Adipose tissue (tissue), 3 donors: Measurements from ENCODE around the gene CDS2. TPM values are rescaled to one million over a fixed set of nuclear protein-coding genes. Genes with fewer than 3 reads are reported as not detected.
A peak's percentile ranks its signal among the peaks of the same experiment; 100 is the strongest.

ENCODE experiments used
- H3K27ac ChIP-seq: one replicate; pipeline ENCODE4 v1.5.1; 2013; ENCODE audit warnings: low read depth, low read length
- WGBS, 3 donors: extraction: QIAGEN DNeasy Blood & Tissue Kit; methylation state at CpG; one replicate each; pipeline ENCODE4 v1.1.7; 2013; 5-methylcytosine and 5-hydroxymethylcytosine counted together
- polyA plus RNA-seq, 3 donors: library from polyadenylated mRNA; stranded (reverse); fragments of 200-250 nt; gene quantifications; one replicate each; pipeline ENCODE4 v1.2.3, GENCODE V29; 2013
- donor health status: healthy with polysubstance abuse.
- donor health status: Bipolar disorder and iron deficiency.
- donor health status: healthy.

CDS2 gene
- polyA plus RNA-seq, 3 donors = 7.1 to 14.8 (median 10.7) TPM

DNA sequence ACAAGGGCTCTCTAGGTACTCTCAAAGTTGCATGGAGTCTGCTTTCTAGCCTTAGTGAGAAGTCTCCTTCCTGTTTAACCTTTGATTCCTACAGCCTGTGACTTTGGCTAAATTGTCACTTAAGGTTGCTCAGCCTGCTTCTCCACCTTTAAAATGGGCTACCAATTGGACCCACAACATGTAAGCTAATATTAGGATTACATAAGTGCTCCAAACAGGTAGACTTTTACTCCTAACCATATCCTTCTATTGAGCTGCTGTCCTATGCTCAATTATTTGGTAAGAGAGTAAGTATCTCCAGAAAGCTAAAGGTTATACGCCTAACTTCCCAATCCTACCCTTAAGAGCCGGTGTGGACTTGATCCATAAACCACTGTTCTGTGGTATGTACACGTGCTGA, 9.9 kb upstream of the CDS2 start:
- WGBS, 3 donors = 51 to 86% (median 76%) methylated on average over 3 of the region's 3 CpGs
- no peak overlapping the region for H3K27ac ChIP-seq

- 6 to 13% (median 12%) methylated on average over 23 of the region's 23 CpGs for WGBS, 3 donors
- no peak overlapping the region for H3K27ac ChIP-seq
These were observed 8.3 kb upstream of the CDS2 start for GRCh38 chr20:5118220-5119142.

- WGBS, 3 donors = 0 to 1% (median 0%) methylated on average over 21 of the region's 21 CpGs
- H3K27ac ChIP-seq = no peak overlapping the region
These were observed 7.7 kb upstream of the CDS2 start for GRCh38 chr20:5119143-5119434.

DNA sequence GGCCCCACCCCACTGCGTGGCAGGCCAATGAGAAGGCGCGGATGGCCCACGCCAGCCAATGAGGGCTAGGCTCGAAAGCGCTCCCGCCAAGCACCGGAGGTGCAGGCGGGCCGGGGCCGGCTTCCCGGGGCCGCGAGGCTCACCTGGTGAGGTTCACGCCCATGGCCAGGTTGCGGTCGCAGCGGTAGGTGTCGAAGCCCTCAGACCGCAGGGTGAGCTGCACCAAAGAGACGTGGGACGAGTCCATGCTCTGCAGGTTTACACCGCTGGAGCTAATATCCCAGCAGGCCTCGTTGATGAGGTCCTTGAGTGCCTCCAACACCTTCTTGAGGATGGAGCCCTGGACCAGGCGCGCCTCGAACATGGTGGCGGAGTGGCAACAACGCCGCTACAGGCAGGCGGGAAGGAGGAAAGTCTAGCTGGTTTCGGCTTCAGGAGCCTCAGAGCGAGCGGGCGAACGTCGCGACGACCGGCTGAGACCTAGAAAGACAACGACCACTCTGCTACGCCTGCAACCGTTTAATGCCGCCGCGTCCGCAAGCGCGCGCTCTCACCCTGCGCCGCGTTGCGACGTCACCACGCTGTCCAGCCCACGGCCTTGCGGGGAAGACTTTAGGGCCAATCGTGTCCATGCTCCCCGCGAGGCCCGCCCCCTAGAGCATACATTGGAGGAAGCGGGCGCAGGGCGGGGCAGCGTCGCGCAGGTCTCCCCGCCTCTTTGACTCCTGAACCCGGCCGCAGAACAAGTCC, 7.2 kb upstream of the CDS2 start, which contains the start of gene PCNA:
TSS of gene PCNA (minus strand) at position 524 of the 750 bp plus-strand sequence. CDS start at position 364, 160 bp downstream.
- peak within 1 kb of the TSS; percentile 13 for H3K27ac ChIP-seq
- 0 to 1% (median 0%) methylated on average over 71 of the region's 71 CpGs for WGBS, 3 donors

DNA sequence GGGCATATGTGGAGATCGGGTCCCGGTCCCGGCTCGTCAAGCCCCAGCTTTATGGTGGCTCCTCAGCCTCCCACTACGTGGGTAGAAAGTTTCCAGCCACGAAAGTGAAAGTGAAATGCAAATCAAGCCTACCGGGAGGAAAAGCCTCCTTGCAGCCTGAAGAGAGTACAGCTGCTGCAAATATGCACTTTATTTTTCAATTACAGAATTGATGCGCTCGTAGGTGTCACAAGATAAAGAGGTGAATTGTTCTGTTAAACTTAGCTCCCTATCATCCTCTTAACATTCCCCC, 6.7 kb upstream of the CDS2 start:
- WGBS, 3 donors = 0% methylated on average over 9 of the region's 9 CpGs

GRCh38 chr20:5122873-5123260, 3.9 kb upstream of the CDS2 start:
- WGBS, 3 donors = 86 to 93% (median 88%) methylated on average over 1 of the region's 1 CpG
- no peak overlapping the region for H3K27ac ChIP-seq

More for the DNA sequence above, 6.7 kb upstream of the CDS2 start:
- no peak overlapping the region for H3K27ac ChIP-seq

DNA sequence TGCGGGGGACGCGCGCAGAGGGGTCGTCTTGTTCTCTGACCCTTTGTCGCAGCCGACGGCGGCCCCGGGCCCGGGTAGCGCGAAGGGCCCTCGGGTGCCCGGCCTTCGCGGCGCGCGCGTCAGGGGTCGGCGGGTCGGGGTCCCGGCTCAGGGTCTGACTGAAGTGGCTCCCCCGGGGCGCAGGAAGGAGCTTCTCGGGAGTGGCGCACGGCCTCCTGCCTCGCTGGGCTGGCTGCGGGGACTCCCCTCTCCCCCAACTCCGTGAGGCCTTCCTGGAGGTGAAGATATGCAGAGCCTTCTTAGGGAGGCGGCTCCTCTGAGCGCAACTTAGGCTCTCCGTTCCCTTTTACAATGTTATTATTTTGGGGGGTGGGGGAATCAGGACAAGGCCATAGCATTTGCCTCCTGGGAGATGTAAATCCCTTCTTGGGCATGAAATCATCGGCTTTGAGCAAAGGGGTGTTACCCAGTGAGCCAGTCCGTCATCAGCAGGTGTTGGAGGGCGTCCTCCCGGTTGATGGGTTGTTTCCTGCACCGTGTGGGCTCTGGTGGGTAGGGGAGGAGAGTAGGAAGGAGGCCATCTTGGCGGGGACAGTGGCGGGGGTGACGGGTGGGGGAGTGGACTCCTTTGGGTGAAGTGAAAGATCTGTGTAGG, 523 bp downstream of the CDS2 start:
- WGBS, 3 donors = 0 to 1% (median 0%) methylated on average over 44 of the region's 44 CpGs
- no peak overlapping the region for H3K27ac ChIP-seq

DNA sequence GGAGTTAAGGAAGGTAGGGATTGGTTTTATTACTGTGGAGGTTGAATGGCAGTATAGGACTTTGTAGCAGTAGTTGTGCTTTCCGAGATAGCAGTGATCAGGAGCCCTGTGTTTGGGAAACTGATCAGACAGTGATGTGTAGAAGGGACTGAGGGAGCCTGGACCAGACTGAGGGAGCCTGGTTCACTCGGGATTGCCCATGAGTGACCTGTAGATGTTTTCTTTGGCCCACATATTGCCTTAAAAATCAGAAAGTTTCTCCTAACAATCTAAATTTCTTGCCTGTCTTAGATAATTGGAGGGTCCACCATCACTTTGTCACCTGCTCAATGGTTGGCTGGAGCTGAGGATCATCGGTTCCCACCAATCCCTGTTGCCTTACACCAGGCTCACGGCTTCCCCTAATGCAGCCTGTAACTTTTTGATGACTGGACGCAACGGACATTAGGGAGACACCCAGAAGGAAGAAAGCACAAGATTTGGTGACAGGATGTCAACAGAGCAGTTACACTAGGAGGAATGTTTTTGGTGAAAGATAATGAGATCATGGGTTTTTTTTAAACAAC, 1.1 kb downstream of the CDS2 start:
- WGBS, 3 donors = 20 to 45% (median 26%) methylated on average over 6 of the region's 6 CpGs
- H3K27ac ChIP-seq = no peak overlapping the region

- WGBS, 3 donors = 63 to 69% (median 64%) methylated on average over 6 of the region's 6 CpGs
- H3K27ac ChIP-seq = no peak overlapping the region
These were observed 2.1 kb downstream of the CDS2 start for GRCh38 chr20:5128886-5129285.

GRCh38 chr20:5131502-5131901, 4.7 kb downstream of the CDS2 start:
- no peak overlapping the region for H3K27ac ChIP-seq
- 74 to 84% (median 79%) methylated on average over 5 of the region's 5 CpGs for WGBS, 3 donors

DNA sequence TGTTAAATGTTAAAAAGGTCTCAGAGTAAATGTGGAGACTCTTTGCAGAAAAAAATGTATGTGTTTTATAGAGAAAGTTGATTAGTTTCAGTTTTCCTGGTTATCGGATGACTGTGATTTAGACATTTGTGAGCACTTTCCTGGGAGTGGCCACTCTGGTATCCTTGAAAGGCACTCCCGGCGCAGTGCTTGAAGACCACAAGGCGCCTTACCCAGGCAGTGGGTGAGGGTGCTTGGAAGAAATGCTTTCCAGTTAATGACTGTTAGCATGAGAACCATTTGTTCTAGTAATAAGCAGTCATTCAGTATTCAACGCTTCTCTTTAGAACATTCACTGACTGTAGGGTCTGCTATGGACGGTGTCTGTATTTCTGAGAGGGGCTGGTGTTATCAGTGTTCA, 7.2 kb downstream of the CDS2 start:
- WGBS, 3 donors = 89 to 95% (median 91%) methylated on average over 6 of the region's 6 CpGs
- no peak overlapping the region for H3K27ac ChIP-seq

DNA sequence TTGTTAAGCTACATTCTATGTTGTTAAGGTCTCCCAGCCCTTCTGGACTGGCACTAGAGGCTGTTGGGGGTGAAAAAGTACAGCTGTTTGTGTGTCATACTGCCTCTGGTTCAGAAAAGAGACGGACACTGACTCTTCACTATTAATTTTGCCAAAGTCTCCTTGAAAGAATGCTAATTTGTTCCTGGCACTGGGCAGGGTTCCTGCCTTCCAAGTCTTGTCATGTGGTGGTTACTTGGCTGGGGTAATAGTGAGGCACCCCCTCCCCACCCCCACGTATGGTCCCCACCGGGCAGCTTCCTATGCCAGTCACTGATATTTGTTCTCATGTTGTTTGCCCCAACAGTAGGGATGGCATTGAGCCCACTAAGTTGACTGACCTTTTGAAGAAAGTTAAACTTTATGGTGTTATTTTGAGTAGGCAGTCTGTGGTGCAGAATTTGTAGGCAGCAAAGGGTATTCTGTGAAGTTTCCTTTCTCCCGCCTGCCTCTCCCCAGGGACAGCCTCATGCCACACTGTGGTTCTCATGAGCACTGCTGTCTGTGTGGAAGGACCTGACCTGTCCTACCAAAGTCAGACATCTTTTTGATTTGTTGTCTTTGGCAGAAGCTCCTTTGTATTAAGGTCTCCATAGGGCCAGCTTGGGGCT, 8.7 kb downstream of the CDS2 start:
- no peak overlapping the region for H3K27ac ChIP-seq
- WGBS, 3 donors = 44 to 67% (median 52%) methylated on average over 4 of the region's 4 CpGs

- no peak overlapping the region for H3K27ac ChIP-seq
- WGBS, 3 donors = 67 to 76% (median 71%) methylated on average over 4 of the region's 4 CpGs
These were observed 9.3 kb downstream of the CDS2 start for GRCh38 chr20:5136096-5136495.

- H3K27ac ChIP-seq = no peak overlapping the region
These were observed 13.4 kb downstream of the CDS2 start for GRCh38 chr20:5140195-5140594.

GRCh38 chr20:5141615-5142014, 14.8 kb downstream of the CDS2 start:
- 60 to 82% (median 73%) methylated on average over 2 of the region's 2 CpGs for WGBS, 3 donors
- H3K27ac ChIP-seq = no peak overlapping the region

- H3K27ac ChIP-seq = no peak overlapping the region
- 92 to 95% (median 93%) methylated on average over 5 of the region's 5 CpGs for WGBS, 3 donors
These were observed 17.0 kb downstream of the CDS2 start for GRCh38 chr20:5143851-5144250.

DNA sequence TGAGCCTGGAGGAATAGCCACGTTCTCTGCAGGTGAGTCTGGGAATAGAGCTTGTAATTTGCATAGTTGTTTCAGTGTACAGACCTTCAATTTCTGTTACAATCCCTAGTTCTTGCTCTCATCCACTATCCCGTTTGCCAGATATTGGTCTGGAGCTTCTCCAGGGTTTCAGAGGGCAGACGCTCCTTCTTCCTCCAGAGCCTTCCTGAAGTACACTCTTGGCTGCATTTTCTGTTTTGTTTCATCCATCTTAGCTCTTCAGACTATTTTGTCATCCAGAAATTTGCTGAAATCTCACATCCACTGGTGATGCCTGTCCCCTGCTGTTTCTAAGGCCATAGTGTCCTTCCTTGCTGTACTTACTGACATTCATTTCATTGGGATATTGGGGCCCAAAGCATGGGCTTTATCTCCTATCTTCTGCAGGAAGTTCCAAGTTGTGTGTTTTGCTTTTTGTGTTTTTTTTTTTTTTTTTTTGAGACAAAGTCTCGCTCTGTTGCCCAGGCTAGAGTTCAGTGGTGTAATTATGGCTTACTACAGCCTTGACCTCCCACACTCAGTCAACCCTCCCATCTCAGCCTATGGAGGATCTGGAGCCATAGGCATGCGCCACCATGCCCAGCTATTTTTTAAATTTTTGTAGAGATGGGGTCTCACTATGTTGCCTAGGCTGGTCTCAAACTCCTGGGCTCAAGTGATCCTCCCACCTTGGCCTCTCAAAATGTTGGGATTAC, 18.7 kb downstream of the CDS2 start:
- H3K27ac ChIP-seq = no peak overlapping the region
- 56 to 77% (median 61%) methylated on average over 5 of the region's 5 CpGs for WGBS, 3 donors

- H3K27ac ChIP-seq = no peak overlapping the region
- 75 to 94% (median 79%) methylated on average over 6 of the region's 6 CpGs for WGBS, 3 donors
These were observed 19.4 kb downstream of the CDS2 start for GRCh38 chr20:5146099-5146668.
